Activated T-cell treated with anti-CD3 and anti-CD28 coated beads, Interleukin-2, amount 50 U/mL, for 4 hours (primary cell): Measurements from ENCODE around the gene CERS3. TPM values are rescaled to one million over a fixed set of nuclear protein-coding genes. Genes with fewer than 3 reads are reported as not detected.

Source experiments
- ATAC-seq, 2 donors: fragments of 200-7000 bp; cut with Tn5 transposase; one replicate each; pipeline ENCODE4 v1.10.0; 2021
- DNase-seq: peaks from one replicate; pipeline ENCODE4 v3.0.0-alpha.2; 2020
- H3K27me3 Mint-ChIP-seq: one replicate; pipeline ENCODE4 v1.8.0; 2021; ENCODE audit warnings: low read depth, mixed read lengths
- H3K36me3 Mint-ChIP-seq: one replicate; pipeline ENCODE4 v1.8.0; 2022; ENCODE audit warnings: mixed read lengths; ENCODE audit not compliant: insufficient read depth
- H3K4me1 Mint-ChIP-seq: one replicate; pipeline ENCODE4 v1.8.0; 2021; ENCODE audit warnings: low read depth, mixed read lengths
- H3K4me3 Mint-ChIP-seq: one replicate; pipeline ENCODE4 v1.8.0; 2021; ENCODE audit warnings: mild to moderate bottlenecking, moderate library complexity, mixed read lengths
- H3K9me3 Mint-ChIP-seq: one replicate; pipeline ENCODE4 v1.8.0; 2021; ENCODE audit warnings: mixed read lengths
- total RNA-seq, 3 donors: library from RNA; stranded (reverse); gene quantifications; one replicate each; pipeline ENCODE4 v1.2.1, GENCODE V29; 2021

The CERS3 gene
- total RNA-seq, 3 donors from 2014 or later, result 0.16 to 0.45 (median 0.18) TPM

DNA sequence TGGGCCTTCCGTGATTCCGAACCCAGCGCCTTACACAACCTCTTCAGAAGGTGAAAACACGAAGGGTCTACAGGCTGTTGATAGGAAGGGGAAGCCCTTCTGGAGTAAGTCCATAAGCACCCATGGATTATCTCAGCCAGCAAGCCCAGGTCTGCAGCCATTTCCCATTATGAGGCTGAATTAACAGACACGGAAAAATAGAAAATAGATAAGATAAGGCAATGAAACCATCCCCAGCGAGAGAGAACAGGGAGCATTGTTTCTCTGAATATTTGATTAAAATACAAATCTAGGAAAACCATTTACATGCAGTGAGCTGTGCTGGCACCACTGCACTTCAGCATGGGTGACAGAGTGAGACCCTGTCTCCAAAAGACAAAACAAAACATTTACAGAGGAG lies 16.2 kb upstream of the CERS3 start:
- H3K36me3 Mint-ChIP-seq, result no peaks in the 10 kb centered on the region
- H3K4me3 Mint-ChIP-seq, result no peak overlapping the region
- H3K4me1 Mint-ChIP-seq, result peaks cover 2% of the 10 kb centered on the region
- no peak for DNase-seq
- H3K9me3 Mint-ChIP-seq, result no peaks in the 10 kb centered on the region
- no peaks in the 10 kb centered on the region for H3K27me3 Mint-ChIP-seq
- ATAC-seq, result no peak

DNA sequence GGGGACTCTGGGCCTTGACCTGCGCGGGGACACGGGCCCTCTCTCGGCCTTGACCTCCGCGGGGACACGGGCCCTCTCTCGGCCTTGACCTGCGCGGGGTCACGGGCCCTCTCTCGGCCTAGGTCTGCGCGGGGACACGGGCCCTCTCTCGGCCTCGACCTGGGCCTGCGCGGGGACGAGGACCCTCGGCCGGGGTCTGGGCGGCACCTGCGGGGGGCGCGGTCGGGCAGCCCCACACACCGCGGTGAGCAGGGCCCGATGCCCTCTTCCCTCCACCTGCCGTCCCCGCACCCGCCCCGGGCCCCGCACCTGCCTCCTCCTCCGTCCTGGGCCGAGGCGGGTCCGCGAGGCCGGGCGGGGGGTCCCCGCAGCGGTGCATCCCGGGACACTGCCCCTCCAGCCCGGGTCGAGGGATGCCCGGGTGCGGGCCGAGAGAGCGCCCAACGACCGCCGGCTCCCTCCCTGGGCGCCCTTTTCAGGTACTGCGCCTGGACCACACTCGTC lies 15.6 kb upstream of the CERS3 start:
- ATAC-seq, result peak in 1 of 2 donors; percentile 27

DNA sequence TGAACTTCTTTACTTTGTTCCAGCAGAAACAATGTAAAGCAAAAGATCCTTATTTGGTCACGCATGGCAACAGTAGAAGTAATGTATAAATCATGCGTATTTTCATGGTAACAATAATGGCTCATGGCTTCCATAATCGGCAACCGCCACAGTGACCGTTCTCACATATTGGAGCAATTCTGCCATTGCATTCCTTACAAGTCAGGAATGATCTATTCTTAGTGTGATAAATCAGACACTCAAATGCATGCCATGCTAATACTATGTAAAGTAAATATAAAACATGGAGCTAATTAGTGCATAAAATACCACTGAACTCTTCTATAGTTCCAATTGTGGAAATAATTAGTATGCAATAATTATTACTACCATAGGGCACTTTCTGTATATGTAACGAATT lies 13.5 kb upstream of the CERS3 start:
- no peak for ATAC-seq
- Mint-ChIP-seq H3K4me3 (no peak overlapping the region), H3K27me3 (no peaks in the 10 kb centered on the region), H3K4me1 (peaks cover 2% of the 10 kb centered on the region), H3K36me3 (peaks cover 2% of the 10 kb centered on the region), H3K9me3 (peaks cover 5% of the 10 kb centered on the region)
- no peak for DNase-seq

More for the DNA sequence above, 15.6 kb upstream of the CERS3 start:
- H3K27me3 Mint-ChIP-seq, result no peaks in the 10 kb centered on the region
- no peak for DNase-seq
- peaks cover 2% of the 10 kb centered on the region for H3K4me1 Mint-ChIP-seq
- H3K36me3 Mint-ChIP-seq, result no peaks in the 10 kb centered on the region
- H3K4me3 Mint-ChIP-seq, result no peak overlapping the region
- no peaks in the 10 kb centered on the region for H3K9me3 Mint-ChIP-seq

DNA sequence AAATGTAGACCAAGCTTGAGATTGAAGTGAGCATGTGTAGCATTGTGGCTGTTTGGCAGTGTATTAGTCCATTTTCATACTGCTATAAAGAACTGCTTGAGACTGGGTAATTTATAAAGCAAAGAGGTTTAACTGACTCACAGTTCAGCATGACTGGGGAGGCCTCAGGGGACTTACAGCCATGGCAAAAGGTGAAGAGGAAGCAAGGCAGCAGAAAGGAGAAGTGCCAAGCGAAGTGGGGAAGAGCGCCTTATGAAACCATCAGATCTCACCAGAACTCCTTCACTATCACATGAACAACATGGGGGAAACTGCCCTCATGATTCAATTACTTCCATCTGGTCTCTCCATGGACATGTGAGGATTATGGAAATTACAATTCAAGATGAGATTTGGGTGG lies 8.6 kb upstream of the CERS3 start:
- no peaks in the 10 kb centered on the region for H3K4me1 Mint-ChIP-seq
- no peak overlapping the region for H3K4me3 Mint-ChIP-seq
- ATAC-seq, result no peak
- H3K27me3 Mint-ChIP-seq, result no peaks in the 10 kb centered on the region
- peaks cover 2% of the 10 kb centered on the region for H3K36me3 Mint-ChIP-seq
- H3K9me3 Mint-ChIP-seq, result peaks cover 5% of the 10 kb centered on the region
- DNase-seq, result no peak

DNA sequence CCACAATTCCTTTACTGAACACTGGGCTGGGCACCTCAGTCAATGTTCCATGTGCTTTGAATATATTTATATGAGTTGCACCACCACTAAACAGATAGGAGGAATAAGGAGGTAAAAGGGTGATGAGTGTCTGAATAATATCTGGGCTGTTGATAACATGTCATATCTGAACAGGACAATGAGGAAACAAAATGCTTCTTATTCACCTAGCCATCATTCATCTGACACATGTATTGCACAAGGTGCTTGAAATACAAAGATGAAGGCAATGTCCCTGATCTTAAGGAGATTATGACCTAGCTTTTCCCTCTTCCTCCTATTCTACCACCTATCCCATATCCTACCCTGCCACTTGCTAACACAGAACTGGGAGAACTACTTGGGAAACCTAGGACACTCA lies 8.0 kb upstream of the CERS3 start:
- no peak for ATAC-seq
- H3K4me1 Mint-ChIP-seq, result no peaks in the 10 kb centered on the region
- H3K9me3 Mint-ChIP-seq, result peaks cover 5% of the 10 kb centered on the region
- H3K36me3 Mint-ChIP-seq, result peaks cover 2% of the 10 kb centered on the region
- H3K4me3 Mint-ChIP-seq, result no peak overlapping the region
- no peak for DNase-seq
- no peaks in the 10 kb centered on the region for H3K27me3 Mint-ChIP-seq

DNA sequence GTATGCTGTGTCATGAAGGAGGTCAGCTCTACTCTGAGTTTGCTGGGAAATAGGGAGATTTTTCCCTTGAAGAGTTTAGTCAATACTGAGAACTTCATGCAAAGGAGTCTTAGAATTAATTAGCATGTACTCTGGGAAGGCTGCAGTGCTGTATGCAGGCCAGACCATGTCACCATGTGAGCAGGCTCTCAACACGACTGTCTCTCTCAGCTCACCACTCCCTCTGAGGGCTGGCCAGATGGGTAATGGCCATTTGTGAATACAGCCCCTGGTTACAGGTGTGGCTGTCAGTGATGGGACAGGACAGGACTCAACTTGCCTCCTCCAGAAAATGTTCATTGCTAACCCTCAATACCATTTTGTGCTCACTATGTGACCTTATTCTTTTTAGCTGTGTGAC lies 5.1 kb upstream of the CERS3 start:
- peaks cover under 1% of the 10 kb centered on the region for H3K9me3 Mint-ChIP-seq
- H3K4me1 Mint-ChIP-seq, result peaks cover 9% of the 10 kb centered on the region
- peaks cover 1% of the 10 kb centered on the region for H3K36me3 Mint-ChIP-seq
- H3K27me3 Mint-ChIP-seq, result no peaks in the 10 kb centered on the region
- DNase-seq (no peak), ATAC-seq (no peak)
- no peak overlapping the region for H3K4me3 Mint-ChIP-seq

DNA sequence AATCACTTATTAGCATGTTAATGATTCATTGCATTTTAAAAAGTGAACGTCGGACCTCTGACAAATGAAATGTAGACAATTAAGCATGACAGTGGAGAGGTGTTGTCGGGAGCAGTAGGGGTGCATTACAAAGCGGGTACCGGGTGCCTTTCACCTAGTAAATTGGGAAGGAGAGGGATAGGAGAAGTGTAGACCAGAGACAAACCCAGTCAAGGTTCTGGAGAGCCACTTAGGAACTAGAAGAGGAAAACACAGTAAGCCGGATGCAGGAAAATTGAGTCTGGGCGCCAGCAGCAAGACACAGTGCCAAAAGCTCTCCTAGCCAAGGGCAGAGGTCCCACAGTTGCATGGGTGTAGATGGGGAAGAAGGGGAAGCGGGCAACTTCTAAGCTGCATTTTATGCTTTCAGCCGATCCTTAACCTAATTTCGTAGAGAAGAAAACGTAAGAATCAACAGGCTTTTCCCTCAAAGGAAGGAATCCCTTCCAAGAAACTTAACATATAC lies 3.1 kb upstream of the CERS3 start:
- DNase-seq (no peak), ATAC-seq (no peak)
- no peaks in the 10 kb centered on the region for H3K9me3 Mint-ChIP-seq
- H3K4me3 Mint-ChIP-seq, result no peak overlapping the region
- no peaks in the 10 kb centered on the region for H3K27me3 Mint-ChIP-seq
- H3K4me1 Mint-ChIP-seq, result peaks cover 9% of the 10 kb centered on the region
- no peaks in the 10 kb centered on the region for H3K36me3 Mint-ChIP-seq

DNA sequence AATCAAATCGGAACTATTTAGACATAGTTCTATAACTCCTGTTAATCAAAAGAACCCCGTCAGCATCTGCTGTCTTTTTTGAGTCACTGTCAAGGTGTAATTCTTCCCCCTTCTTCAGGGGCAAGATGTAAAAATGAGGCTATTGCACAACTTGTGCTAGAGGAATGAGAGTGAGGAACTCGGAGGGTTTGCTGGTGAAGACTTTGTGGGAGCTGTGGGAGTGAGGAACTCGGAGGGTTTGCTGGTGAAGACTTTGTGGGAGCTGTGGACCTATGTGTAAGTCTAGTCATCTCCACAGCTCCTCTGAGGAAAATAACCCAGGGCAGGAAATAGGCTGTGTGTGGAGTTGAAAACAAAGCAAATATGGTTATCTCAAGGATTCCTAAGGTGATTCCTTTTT lies 2.5 kb upstream of the CERS3 start:
- H3K4me1 Mint-ChIP-seq, result peaks cover 9% of the 10 kb centered on the region
- no peaks in the 10 kb centered on the region for H3K27me3 Mint-ChIP-seq
- no peaks in the 10 kb centered on the region for H3K9me3 Mint-ChIP-seq
- DNase-seq (no peak), ATAC-seq (no peak)
- H3K36me3 Mint-ChIP-seq, result no peaks in the 10 kb centered on the region
- H3K4me3 Mint-ChIP-seq, result no peak overlapping the region

DNA sequence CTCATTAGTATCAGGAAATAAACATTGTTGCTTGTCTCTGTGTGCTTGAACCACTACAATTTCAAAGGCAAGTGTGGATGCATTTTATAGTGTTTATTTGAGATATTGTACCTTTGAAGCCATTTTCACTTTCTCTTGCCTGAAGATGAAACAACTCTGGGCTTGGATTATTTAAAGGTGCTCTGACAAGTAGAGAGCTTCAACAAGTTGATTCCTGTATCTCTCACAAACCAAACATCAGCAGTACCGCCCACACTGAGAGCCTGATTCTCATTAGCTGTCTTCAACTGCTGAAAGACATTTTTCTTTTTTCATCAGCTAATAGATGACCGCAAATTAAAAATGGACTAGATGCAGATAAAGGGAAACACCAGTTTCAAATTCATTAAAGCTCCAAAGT lies 806 bp upstream of the CERS3 start:
- Mint-ChIP-seq H3K4me1 (peaks cover 9% of the 10 kb centered on the region), H3K36me3 (no peaks in the 10 kb centered on the region), H3K4me3 (no peak overlapping the region), H3K27me3 (no peaks in the 10 kb centered on the region), H3K9me3 (no peaks in the 10 kb centered on the region)
- DNase-seq, result no peak
- ATAC-seq, result no peak

DNA sequence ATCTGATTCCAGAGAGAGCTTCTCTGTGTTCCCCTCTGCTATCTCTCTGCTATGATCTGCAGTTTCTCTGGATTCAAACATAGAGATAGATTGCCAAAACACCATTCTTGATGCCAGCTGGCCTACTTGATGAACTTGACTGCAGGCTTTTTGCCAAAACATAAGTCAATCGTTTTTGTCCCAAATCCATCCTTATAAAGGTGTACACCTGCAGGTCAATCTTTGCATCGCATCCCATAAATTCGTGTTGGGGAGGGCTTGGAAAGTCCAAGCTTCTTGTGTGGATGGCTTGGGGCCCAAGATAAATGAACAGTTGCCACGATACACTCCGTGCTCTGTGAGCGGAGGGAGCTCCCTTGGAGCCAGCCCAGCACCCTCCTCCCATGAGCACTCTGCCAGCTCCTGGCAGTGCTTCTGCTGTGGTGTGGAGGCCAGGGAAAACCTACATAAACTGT lies 2.7 kb downstream of the CERS3 start:
- ATAC-seq (no peak), DNase-seq (no peak)
- Mint-ChIP-seq H3K27me3 (no peaks in the 10 kb centered on the region), H3K4me1 (peaks cover 13% of the 10 kb centered on the region), H3K9me3 (peaks cover 3% of the 10 kb centered on the region), H3K4me3 (no peak overlapping the region), H3K36me3 (peaks cover 3% of the 10 kb centered on the region)

DNA sequence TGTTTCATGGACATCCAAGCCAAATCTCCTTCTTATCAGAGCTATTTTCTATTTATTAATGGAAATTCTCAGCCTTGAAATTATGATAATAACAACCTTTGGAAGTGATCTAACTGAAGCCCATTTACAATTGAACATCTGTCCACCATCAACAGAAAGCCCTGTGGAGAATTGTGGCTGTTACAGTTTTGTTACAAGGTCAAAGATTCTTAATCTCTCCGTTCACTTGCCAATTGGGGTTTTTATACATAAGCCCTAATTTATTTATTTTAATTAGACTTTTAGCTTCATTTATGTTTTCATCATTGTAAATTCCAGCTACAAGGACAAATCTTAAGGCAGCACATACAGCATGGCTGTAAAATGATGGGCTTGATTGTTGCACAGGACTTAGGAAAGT lies 3.3 kb downstream of the CERS3 start:
- ATAC-seq (no peak), DNase-seq (no peak)
- H3K36me3 Mint-ChIP-seq, result peaks cover 3% of the 10 kb centered on the region
- H3K27me3 Mint-ChIP-seq, result no peaks in the 10 kb centered on the region
- peaks cover 18% of the 10 kb centered on the region for H3K4me1 Mint-ChIP-seq
- H3K4me3 Mint-ChIP-seq, result no peak overlapping the region
- H3K9me3 Mint-ChIP-seq, result peaks cover 3% of the 10 kb centered on the region

DNA sequence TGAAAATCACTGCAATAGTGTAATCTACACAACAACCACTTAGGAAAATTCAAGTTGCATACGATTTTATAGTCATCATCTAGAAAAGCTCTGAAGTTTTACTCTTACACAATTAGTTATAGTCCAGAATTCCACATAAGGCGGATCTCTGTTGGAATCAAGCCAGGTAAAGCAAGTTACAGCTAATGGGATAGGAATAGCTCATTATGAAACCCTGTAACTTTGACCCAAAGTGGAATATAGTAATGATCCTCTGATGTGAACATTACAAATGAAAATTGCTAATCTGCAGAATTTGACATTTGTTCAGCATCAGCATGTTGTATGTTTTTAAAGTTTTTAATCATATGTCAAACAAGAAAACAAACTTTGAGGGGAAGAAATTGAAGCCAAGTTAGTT lies 4.4 kb downstream of the CERS3 start:
- ATAC-seq, result no peak
- no peak for DNase-seq
- Mint-ChIP-seq H3K4me3 (no peak overlapping the region), H3K27me3 (no peaks in the 10 kb centered on the region), H3K9me3 (peaks cover 3% of the 10 kb centered on the region), H3K4me1 (peaks cover 17% of the 10 kb centered on the region), H3K36me3 (peaks cover 3% of the 10 kb centered on the region)

DNA sequence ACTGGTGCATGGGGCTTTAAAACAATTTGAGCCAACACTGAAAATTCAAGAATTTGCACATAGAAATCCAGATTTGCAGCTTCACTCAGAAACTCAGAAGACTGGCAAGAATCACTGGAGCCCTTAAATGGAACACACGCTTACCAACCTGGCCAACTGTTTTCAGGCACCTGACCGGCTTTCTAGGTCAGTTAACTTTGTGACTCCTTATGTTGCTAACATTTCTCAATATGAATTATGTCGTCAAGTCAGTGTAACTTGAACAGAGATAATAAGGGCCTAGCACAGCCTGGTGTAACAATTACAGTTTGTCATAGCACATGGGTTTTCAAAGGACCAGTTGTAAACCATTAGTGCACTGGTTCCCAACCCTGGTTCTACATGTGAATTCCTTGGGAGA lies 6.8 kb downstream of the CERS3 start:
- H3K4me1 Mint-ChIP-seq, result peaks cover 19% of the 10 kb centered on the region
- no peaks in the 10 kb centered on the region for H3K27me3 Mint-ChIP-seq
- DNase-seq (no peak), ATAC-seq (no peak)
- H3K9me3 Mint-ChIP-seq, result peaks cover 3% of the 10 kb centered on the region
- H3K36me3 Mint-ChIP-seq, result peaks cover 3% of the 10 kb centered on the region
- no peak overlapping the region for H3K4me3 Mint-ChIP-seq

DNA sequence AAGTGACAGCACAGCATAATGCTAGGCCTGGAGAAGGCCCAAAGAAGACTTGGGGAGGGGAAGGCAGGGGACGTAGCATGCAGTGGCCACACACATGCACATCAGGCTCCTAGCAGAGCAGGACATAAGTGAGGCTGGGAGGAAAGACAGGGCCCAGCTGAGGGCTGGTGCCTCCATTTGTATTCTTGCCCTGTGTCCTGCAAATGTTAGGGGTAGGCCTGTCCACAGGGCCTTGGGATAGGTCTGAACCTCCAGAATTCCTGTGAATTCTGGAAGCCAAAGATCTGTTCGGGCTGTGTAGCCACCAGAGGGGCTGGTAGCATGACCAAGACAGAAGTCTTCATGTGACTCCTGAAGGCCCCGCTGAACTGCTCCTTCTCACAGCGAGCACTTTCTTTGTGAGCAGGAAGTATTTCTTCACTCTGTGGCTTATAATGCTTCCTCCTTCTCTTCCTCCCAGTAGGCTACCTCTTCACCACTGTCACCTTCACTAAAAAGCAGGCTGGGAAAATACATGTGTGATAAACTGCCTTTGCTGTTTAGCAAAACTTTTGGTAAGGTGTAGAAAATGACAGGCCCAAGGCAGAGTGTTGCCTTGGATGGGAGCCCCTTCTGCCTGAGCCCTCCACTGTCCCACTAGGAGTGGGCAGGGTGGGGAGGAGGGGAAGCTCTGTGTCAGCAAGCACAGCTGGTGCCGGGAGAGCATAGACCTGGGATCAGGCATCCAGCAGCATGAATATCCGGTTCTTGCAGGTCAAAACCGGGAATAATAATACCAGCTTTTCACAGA lies 8.4 kb downstream of the CERS3 start:
- peaks cover 3% of the 10 kb centered on the region for H3K9me3 Mint-ChIP-seq
- H3K27me3 Mint-ChIP-seq, result no peaks in the 10 kb centered on the region
- ATAC-seq (peak; percentile 32 to 34), DNase-seq (no peak)
- peaks cover 19% of the 10 kb centered on the region for H3K4me1 Mint-ChIP-seq
- no peak overlapping the region for H3K4me3 Mint-ChIP-seq
- H3K36me3 Mint-ChIP-seq, result peaks cover 3% of the 10 kb centered on the region

DNA sequence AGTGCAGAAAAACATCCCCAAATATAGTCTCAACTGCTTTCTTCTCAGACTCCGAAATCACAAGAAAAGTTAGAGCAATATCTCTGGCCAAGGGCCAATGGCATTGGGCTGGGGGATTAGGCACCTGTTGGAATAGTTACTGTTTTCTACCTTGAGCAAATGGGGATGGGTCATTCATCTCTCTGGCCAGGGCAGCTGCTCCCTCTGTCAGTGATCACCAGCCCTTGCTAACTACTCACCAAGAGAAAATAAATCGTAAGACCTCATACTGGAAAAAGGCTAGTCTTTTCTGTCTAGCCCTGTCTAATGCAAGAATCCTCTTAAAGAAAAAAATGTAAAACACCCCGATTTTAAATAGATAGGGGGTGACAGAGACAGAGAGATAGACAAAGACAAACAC lies 10.9 kb downstream of the CERS3 start:
- Mint-ChIP-seq H3K4me1 (peaks cover 19% of the 10 kb centered on the region), H3K27me3 (no peaks in the 10 kb centered on the region), H3K9me3 (no peaks in the 10 kb centered on the region), H3K36me3 (no peaks in the 10 kb centered on the region), H3K4me3 (no peak overlapping the region)
- ATAC-seq (no peak), DNase-seq (no peak)
